ENCODE results near the gene NPLOC4. TPM values are rescaled to one million over a fixed set of nuclear protein-coding genes. Genes with fewer than 3 reads are reported as not detected.

NPLOC4 gene
- polyA plus RNA-seq, 1 donor, result 71.8 TPM

DNA sequence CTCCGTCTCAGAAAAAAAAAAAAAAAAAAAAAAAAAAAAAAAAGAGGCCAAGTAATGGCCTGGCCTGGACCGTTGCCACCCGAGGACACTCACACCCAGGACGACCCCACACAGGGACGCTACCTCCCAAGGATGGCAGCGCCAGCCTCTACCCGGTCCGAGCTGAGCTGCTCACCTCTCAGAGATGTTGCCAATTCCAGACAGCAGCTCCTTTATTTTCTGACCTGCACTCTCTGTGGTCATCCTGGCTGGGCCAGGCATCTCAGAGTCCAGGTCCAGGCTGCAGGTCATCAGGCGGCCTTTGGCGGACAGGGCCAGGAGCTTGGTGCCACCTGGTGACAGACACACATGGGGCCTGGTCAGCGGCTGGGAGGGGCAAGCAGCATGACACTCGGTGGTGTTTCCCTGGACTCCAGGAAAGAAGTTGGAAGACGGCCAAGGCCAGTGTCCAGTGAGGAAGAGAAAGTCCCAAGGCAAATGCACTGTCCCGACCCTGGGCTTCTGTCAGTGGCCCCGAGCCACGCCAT, 87.8 kb downstream of the NPLOC4 start:
- DNase-seq, result no peak

DNA sequence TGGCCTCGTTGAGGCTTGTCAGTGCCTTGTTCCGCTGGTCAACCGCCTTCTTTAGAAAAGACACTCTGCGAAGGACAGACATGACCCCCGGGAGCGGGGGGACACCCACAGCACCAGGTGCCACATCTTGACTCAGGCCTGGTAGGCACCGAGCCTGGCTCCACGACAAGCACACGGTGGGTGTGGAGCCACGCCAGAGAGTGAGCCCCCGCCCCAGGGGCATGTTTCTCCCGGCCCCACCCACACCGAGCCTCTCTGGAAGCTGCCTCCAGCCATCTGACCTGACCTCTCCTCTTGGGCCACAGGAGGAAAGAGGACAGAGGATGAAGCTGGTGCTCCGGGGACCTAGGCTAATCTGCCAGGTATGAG, 89.3 kb downstream of the NPLOC4 start:
- no peak for DNase-seq

DNA sequence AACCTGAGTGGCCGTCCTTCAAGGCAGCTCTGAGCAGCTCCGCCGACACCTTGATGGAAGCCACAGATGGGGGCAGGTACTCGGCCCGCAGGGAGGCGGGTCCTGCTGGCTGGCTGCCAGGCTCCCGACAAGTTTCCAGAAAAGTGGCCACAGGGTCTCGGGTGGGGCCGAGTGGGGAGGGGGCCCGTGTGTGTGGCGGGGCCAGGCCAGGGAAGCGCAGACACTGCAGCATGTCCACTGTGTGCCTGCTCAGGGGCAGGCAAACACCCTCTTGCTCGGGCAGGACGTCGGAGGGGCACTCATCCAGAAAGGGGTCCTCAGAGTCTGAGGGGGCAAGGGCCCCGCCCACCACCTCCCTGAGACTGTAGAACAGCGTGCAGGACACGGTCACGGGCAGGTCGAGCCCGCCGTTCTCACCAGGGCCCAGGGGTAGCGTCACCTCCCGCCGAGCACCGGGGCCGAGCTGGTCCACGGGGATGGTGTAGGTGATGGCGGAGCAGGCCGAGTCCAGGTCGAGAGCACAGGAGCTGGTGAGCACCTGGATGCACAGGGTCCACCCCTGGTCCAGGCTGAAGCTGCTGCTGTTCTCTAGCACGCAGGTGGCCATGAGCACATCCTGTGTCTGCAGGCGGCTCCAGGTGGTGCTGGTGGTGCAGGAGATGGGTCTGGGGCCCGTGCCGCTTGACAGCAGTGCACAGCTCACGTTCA, 89.9 kb downstream of the NPLOC4 start:
- no peak for DNase-seq

DNA sequence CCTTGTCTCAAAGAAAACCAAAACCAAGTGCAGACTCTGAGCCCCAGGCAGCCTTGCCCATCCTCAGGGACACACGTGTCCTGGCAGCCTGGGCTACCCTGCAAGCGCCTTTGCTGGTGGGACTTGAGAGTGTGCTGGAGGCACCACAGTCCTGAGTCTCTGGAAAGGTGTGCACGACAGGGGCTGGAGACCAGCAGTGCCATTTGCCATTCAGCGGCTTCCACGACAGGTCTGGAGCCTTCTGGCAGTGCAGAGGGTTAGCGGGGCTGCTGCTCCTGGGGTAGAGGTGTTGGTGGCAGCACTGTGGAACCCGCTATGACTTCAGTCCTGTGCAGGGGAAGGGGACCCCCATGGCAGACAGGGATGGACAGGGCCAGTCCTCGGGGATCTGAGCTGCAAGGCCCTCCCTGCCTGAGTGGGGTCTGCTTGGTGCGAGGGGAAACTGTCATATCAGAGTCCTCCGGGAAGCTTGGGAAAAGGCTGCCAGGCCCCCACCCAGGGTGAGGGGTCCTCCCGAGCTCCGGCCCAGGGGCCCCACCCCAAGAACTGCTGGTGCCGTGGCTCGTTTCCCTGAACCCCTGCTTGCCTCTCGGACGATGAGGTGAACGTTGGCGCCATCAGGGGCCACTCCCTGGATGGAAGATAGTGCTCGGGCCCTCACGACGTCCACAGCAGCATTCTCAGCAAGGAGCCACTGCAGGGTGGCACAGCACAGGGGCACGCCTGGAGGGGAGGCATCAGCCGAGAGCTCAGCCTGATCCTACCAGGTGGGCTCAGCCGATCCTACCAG, 91.6 kb downstream of the NPLOC4 start:
- DNase-seq, result no peak

DNA sequence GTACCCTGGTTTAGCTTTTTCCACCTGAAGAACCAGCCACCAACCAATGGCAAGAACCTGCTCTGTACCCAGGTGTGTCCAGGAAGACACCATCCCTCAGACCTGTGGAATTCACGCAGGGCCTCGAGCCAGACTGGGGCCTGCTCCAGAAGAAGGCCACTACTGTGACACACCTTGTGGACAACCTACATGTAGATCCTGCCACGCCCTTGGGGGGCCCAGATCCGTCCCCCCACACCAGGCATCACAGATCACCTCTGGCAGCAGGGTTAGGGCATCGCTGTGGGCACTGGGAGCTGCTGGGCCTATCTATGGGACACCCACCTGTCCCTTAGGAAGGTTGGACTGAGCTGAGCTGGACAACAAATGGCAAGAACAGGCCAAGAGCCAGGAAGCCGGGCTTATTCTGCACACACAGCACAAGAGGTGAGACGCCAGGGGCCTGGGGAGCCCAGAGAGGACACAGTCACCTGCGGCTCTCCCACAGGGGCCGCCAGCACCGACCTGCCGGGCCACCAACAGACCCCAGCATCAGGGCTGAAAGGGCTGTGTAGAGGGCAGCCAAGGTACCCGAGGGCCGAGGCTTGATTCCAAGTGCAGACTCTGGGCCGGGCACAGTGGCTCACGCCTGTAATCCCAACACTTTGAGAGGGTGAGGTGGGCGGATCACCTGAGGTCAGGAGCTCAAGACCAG, 92.5 kb downstream of the NPLOC4 start:
- DNase-seq, result no peak

DNA sequence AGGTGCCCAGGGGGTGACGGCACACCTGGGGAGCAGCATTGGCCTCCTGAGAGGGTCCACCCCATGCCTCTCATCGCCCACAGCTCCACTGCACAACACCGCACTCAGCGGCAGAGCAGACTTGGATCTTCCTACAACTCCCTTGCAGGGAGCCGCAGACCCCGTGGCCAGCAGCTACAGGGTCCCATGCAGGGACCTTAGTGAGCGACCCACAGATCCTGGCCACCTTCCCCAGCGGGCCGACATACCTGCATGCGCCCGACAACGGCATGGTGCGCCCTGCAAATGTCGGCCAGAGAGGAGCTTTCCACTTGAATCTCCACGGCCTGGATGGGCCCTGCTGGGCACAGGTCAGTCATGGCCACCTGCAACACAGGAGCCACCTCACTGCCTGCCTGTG, 93.2 kb downstream of the NPLOC4 start:
- DNase-seq, result no peak

DNA sequence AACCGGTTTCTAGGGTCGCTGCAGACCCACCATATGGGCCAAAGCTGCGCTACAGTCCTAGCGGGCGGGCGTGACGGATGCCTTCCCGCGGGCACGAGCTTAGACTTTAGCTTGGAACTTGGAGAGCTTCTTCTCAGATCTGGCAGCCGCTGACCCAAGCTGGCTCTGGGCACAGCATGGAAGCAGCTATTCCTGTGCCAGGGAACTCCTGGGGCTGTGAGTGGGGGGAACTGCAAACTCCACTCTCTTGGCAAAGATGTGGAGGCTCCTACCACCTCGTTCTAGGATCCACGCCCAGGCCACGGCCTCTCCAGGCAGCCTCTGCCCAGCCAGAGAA, 93.6 kb downstream of the NPLOC4 start:
- DNase-seq, result no peak

DNA sequence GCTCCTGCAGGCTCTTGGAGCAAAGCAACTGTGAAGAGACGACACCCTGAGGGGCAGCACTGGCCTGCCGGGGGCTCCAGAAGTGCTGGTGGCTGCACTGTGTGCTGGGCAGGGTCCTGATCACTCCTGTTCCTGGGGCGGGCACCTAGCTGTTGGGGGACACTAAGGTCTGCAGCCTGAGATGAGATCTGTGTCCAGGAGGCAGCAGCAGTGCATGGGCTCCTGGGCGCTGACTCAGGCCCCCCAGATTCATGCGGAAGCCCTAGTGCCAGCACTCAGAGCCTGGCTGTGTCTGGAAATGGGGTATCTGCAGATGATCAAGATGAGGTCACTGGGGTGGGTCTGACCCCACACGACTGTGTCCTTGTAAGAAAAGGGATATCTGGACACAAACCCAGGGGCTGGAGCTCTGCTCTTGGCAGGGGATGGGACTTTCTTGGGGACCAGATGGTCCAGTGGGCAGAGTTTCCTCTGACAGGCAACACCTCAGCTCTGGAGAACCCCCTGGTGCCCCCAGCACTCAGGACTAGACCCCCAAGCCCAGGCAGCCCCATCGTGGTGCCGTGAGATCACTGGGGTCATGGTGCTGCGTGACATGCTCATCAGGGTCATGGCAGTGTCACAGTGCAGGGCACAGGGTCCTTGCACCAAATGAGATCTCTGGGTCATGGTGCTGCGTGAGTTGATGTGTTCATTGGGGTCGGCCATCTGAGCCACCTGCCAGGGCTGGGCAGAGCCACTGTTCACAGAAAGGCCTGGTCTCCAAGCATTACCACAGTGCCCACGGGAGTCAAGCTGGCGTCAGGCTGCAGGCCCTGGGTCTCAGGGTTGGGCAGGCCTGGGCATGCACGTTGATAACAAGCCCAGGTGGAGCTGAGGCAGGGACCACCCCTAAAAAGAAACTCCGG, 94.2 kb downstream of the NPLOC4 start:
- DNase-seq, result no peak

DNA sequence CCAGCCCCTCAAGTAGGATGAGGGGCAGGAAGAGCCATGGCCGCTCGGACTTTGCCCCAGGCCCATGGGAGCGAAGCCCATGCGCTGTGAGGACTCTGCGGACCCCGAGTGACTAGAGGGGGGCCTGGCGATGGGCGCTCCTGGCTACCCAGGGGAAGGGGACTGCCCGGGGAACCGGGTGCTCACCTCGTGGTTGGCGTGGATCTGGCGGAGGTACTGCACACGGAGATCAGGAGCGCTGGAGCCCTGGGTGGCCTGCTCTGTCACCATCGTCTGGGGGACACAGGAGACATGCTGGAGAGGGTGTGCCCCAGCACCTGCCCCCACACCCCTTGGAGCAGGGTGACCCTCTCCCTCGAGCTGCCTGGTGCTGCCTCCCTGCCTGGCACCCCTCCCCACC, 95.8 kb downstream of the NPLOC4 start:
- DNase-seq, result no peak

DNA sequence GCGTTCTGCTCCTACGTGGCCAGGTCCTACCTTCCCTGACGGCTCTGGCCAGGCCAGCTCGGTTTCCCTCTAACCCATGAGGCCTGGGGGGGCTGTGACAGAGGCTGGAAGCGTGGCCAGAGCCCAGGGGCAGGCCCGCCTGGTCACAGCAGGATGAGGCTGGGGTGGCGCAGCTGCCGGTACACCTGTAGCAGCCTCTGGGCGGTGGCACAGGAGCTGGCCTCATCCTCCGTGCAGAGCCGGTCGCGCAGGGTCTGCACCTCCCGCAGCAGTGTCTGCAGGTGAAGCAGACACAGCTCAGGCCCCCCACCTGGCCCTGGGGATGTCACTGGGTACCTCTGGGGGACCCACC, 96.3 kb downstream of the NPLOC4 start:
- DNase-seq, result no peak

DNA sequence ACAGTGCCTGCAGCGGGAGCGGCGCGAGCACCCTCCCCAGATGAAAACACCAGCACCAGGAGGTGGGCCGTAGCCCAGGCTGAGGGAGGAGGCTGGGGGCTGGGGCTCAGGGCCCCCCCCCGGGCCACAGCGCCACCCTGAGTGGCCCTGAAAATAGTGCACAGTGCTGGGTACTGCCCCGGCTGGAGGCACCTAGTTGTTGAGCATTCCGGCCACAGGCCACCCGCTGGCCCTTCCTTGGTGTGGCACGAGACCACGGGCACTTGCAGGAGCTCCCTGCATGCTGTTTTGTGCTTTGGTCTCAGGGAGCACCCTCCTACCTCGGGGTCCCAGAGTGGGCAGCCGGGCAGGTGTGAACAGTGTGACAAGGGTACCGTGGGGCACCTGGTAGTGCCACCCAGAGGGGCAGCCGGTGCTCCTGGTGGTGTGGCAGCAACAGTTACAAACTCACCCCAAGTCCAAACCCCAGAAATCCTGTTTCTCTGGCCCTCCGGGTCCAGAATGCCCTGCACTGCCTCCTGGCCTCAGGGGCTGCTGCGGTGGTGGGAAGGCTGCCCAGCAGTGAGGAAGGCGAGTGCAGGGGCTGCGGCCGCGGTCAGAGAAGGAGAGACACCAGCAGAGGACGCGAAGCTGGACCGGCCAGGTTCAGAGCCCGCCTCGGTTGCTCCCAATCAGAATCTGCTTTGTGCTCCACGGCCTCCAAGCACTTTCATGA, 96.8 kb downstream of the NPLOC4 start:
- DNase-seq, result no peak

DNA sequence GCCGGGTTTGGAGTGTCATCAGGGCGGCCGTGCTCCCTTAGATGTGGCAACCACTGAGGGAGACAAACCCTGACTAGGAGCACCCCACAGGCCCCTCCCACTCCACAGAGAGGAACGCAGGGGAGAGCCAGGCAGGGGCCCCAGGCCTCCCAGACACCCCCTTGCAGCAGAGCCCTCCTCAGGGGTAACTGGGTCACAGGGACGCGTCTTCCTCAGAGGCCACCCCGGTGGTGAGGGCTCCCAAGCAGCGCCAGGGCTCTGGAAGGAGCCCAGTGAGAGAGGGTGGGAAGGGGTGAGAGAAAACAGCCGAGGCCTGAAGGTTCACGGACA, 97.4 kb downstream of the NPLOC4 start:
- no peak for DNase-seq

DNA sequence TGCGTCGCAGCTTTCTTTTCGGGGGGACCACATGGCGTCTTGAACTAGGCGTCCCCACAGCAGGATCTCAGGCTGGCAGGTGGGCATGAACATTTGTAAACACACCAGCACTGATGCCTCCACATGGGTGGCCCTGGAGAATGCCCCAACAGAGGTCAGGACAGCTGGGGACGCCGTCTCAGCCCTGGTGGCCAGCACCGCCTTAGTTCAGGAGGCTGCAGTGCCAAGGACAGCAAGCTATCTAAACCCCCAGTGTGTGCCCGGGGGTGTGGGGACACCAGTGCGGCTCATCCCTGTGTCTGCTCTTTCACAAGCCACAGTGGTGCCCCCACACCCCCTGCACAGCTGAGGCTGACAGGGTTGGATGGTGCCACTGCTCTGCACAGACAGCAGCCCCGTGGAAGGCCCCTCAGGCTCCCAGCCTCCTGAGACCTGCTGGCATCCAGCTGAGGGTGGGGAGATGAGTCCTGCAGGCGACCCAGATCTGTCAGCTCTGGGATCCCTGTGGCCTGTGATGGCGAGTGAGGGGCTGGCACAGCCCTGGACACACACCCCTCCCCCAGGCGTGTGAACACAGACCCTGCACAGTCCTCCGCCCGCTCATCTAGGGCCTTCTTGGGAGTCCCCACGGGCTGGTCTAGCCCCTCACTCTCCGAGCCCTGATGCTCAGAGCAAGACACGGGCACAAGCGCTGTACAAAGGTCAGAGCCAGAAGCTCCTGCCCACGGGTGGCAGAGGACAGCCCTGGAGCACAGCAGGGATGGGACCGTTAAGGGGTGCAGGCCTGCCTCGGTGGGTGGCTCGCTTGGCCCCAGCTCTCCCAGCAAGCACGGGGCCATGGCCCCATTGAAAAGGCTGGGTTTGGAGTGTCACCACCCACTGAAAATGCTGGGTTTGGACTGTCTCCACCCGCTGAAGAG, 98.0 kb downstream of the NPLOC4 start:
- DNase-seq, result no peak

DNA sequence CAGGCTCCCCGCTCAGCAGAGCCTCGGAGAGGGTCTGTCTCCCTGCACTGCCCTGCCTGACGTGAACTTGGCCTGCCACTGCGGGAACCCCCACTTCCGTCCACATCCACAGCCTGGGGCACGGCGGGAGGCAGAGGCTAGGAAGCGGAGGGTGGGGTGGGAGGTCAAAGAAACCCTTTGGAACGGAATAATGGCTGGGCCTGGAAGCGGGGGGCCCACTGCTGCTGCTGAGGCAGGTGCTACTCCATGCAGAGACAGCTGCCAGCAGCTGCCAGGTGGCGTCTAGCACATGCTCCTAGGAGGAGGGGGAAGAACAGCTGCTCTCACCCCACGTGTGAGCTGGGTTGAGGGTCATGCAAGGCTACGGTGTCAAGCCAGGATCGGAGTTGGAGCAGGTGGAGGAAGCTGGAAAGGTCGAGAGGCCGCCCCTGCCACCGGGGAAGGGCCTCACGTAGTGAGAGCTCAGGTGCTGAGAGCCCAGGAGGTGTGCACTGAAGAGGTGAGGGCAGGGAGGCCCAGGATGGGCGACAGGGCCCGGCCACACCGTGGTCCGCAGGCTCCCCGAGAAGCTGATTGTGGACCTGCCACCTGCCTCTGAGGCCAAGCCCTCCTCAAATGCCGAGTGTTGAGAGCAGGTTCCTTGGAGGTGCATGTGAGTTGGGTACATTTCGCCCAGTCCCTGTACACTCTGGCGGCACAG, 98.9 kb downstream of the NPLOC4 start:
- no peak for DNase-seq

DNA sequence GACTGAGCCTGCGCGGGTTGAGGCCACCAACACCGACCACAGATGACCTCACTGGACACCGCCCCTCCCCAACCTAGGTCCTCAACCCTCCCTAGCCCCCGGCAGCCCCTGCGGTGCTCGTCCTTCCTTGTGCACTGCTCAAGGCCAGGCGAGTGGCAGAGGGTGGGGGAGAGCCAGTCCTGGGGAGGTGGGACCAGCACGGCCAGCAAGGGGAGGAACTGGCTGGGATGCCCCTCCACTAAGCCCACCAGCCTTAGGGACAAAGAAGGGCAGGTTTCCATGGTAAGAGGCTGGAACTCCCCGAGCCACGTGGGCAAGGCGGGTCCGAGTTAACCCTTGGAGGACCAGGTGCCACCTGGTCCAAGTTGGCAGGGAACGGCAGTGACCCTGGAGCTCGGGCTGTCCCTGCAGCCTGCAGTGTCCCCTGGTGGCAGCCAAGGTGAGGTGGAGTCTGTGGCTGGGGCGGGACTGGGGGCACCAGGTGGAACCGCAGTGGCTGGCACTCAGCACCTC, 99.5 kb downstream of the NPLOC4 start:
- no peak for DNase-seq

DNA sequence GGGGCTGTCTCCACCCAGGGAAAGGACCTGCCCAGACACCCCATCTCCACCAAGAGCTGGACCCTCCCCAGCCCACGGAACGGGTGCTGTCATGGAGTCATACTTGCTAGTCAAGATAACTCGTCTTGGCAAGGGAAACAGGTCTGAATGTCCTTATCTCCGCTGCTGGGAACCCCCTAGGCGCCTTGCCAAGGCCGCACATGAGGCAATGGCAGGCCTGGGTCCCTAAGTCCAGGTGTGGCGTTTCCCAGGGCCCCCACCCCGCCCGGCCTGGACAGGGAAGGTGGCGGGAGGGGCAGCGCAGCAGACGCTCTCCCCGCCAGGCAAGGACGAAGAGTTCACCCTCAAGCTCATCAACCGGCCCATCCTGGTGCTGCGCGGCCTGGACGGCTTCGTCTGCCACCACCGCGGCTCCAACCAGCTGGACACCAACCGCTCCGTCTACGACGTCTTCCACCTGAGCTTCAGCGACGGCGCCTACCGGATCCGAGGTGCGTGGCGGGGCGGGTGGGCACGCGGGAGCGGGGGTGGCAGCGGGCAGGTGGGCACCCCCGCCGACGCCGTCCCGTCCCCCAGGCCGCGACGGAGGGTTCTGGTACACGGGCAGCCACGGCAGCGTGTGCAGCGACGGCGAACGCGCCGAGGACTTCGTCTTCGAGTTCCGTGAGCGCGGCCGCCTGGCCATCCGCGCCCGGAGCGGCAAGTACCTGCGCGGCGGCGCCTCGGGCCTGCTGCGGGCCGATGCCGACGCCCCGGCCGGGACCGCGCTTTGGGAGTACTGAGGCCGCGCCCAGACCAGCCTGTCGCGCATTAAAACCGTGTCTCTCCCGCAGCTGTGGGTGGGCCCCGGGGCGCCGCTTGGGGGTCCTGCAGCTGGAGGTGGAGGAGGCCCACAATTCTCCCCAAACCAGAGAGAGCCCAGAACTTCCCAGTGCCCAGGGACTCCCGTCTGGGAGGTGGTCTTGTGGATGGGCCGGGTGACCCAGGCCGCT, 100.3 kb downstream of the NPLOC4 start:
- DNase-seq, result no peak

DNA sequence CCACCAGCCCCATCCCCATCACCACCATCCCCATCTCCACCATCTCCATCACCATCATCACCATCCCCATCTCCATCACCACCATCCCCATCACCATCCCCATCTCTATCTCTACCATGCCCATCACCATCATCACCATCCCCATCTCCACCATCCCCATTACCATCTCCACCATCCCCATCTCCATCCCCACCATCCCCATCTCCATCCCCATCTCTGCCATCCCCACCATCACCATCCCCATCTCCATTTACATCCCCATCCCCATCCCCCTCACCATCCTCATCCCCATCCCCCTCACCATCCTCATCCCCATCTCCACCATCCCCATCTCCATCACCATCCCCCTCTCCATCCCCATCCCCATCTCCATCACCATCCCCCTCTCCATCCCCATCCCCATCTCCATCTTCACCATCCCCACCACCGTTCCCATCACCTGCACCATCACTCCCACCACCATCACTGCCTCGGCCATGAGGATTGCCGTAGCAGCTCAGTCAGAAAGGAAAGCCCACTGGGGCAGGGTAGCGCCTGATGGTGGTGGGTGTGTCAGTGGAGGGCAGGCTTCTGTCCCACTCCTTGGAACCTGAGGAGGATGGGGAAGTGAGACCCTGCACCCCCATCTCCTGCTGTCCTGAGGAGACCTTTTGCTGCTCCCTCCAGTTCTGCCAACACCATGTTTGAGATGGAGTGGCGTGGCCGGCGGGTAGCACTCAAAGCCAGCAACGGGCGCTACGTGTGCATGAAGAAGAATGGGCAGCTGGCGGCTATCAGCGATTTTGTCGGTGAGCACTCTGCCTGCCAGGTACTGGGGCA, 101.2 kb downstream of the NPLOC4 start:
- no peak for DNase-seq

DNA sequence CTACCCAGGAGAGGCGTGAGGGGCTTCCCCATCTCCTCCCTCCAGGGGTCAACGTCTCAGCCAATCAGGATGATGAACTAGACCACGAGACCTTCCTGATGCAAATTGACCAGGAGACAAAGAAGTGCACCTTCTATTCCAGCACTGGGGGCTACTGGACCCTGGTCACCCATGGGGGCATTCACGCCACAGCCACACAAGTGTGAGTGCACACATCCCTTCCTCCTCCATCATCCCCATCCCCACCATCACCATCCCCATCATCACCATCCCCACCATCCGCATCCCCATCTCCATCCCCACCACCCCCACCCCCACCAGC, 101.9 kb downstream of the NPLOC4 start:
- DNase-seq, result no peak
